Liver (tissue), 9 donors: Measurements from ENCODE around the gene GGCX. TPM values are rescaled to one million over a fixed set of nuclear protein-coding genes. Genes with fewer than 3 reads are reported as not detected.

ENCODE experiments used
- DNase-seq: peaks from one replicate; pipeline ENCODE4 v3.0.0-alpha.2; 2017; ENCODE audit warnings: low spot score
- H3K27ac ChIP-seq, 2 donors: one replicate each; pipeline ENCODE4 v1.7.0; 2013; ENCODE audit warnings: inconsistent platforms in 2 of 2, low read length in 2 of 2, control low read depth in 1 of 2, low read depth in 1 of 2, mild to moderate bottlenecking in 1 of 2
- H3K27me3 ChIP-seq, 4 donors: one replicate each; pipeline versions ENCODE4 v1.6.1 to v1.7.0; 2013; ENCODE audit warnings: low read length in 3 of 4, inconsistent platforms in 1 of 4, mild to moderate bottlenecking in 1 of 4, moderate library complexity in 1 of 4; ENCODE audit not compliant: control insufficient read depth in 4 of 4, insufficient read depth in 4 of 4
- H3K36me3 ChIP-seq, 4 donors: one replicate each; pipeline versions ENCODE4 v1.6.1 to v1.7.0; 2013; ENCODE audit warnings: low read length in 3 of 4, mild to moderate bottlenecking in 3 of 4, low read depth in 1 of 4, moderate library complexity in 1 of 4; ENCODE audit not compliant: control insufficient read depth in 4 of 4, insufficient read depth in 3 of 4
- H3K4me1 ChIP-seq, 4 donors: one replicate each; pipeline versions ENCODE4 v1.6.1 to v1.7.0; 2013; ENCODE audit warnings: low read length in 3 of 4, mild to moderate bottlenecking in 3 of 4, moderate library complexity in 1 of 4; ENCODE audit not compliant: control insufficient read depth in 4 of 4, insufficient read depth in 4 of 4
- H3K4me3 ChIP-seq, 3 donors: one replicate each; pipeline versions ENCODE4 v1.6.1 to v1.7.0; 2013; ENCODE audit warnings: low read length in 3 of 3, control low read depth in 1 of 3, low read depth in 1 of 3, mild to moderate bottlenecking in 1 of 3
- H3K9ac ChIP-seq, 2 donors: one replicate each; pipeline ENCODE4 v1.7.0; 2013; ENCODE audit warnings: low read length in 2 of 2, mild to moderate bottlenecking in 2 of 2, moderate library complexity in 2 of 2, control low read depth in 1 of 2, low read depth in 1 of 2
- H3K9me3 ChIP-seq, 4 donors: one replicate each; pipeline versions ENCODE4 v1.6.1 to v1.7.0; 2013; ENCODE audit warnings: low read length in 3 of 4; ENCODE audit not compliant: control insufficient read depth in 4 of 4
- EGR1 ChIP-seq, 2 donors: IDR thresholded peaks; 2 replicates each; pipeline ENCODE4 v1.6.1; 2016 to 2018; ENCODE audit warnings: antibody characterized with exemption in 2 of 2, low read depth in 2 of 2
- FOXA1 ChIP-seq: IDR thresholded peaks from 2 replicates; pipeline ENCODE4 v1.6.1; 2016; ENCODE audit warnings: antibody characterized with exemption
- FOXA2 ChIP-seq: IDR thresholded peaks from 2 replicates; pipeline ENCODE4 v1.6.1; 2016; ENCODE audit warnings: antibody characterized with exemption
- HNF4A ChIP-seq, 2 donors: conservative IDR thresholded peaks; 2 replicates each; pipeline ENCODE4 v1.6.1; 2016; ENCODE audit warnings: antibody characterized with exemption in 2 of 2, mild to moderate bottlenecking in 2 of 2
- HNF4G ChIP-seq: IDR thresholded peaks from 2 replicates; pipeline ENCODE4 v1.6.1; 2016; ENCODE audit warnings: antibody characterized with exemption
- JUND ChIP-seq, 2 donors: IDR thresholded peaks; 2 replicates each; pipeline ENCODE4 v1.6.1; 2016; ENCODE audit warnings: antibody characterized with exemption in 2 of 2
- RXRA ChIP-seq, 2 donors: IDR thresholded peaks; 2 replicates each; pipeline ENCODE4 v1.6.1; 2017 to 2018; ENCODE audit warnings: antibody characterized with exemption in 2 of 2, mild to moderate bottlenecking in 1 of 2
- SP1 ChIP-seq: IDR thresholded peaks from 2 replicates; pipeline ENCODE4 v1.6.1; 2018; ENCODE audit warnings: antibody characterized with exemption, mild to moderate bottlenecking
- TAF1 ChIP-seq: conservative IDR thresholded peaks from 2 replicates; pipeline ENCODE4 v1.6.1; 2016; ENCODE audit warnings: antibody characterized with exemption, mild to moderate bottlenecking
- WGBS: extraction: QIAGEN DNeasy Blood & Tissue Kit; methylation state at CpG from one replicate; pipeline ENCODE4 v1.1.7; 2013; 5-methylcytosine and 5-hydroxymethylcytosine counted together
- polyA plus RNA-seq, 2 donors: library from polyadenylated mRNA; stranded (reverse) in 1 of 2; unstranded in 1 of 2; fragments of 200-250 nt in 1 of 2; fragments of >200 nt in 1 of 2; fragmentation: Nextera tagmentation in 1 of 2; extraction: Ambion mirVana in 1 of 2; gene quantifications; one replicate each; pipeline versions ENCODE4 v1.2.1 to v1.2.3, GENCODE V29; 2013 to 2015
- total RNA-seq, 2 donors: library from RNA; depleted of rRNA; stranded (reverse); fragments of >200 nt; gene quantifications; one replicate each; pipeline ENCODE4 v1.2.3, GENCODE V29; 2014
- TF ChIP-seq, protein P1 (sequence below): IDR thresholded peaks from 2 replicates; pipeline ENCODE4 v1.6.1; 2016; ENCODE audit warnings: antibody characterized with exemption
- TF ChIP-seq, protein P2 (sequence below): IDR thresholded peaks from 2 replicates; pipeline ENCODE4 v1.6.1; 2016; ENCODE audit warnings: antibody characterized with exemption, mild to moderate bottlenecking
- donor health status: healthy.
- donor health status: healthy.
- donor health status: healthy.
- donor health status: healthy.
- donor health status: healthy.

Gene GGCX
- total and polyA plus RNA-seq, 4 donors, result 67.3 to 189 (median 90.4) TPM

DNA sequence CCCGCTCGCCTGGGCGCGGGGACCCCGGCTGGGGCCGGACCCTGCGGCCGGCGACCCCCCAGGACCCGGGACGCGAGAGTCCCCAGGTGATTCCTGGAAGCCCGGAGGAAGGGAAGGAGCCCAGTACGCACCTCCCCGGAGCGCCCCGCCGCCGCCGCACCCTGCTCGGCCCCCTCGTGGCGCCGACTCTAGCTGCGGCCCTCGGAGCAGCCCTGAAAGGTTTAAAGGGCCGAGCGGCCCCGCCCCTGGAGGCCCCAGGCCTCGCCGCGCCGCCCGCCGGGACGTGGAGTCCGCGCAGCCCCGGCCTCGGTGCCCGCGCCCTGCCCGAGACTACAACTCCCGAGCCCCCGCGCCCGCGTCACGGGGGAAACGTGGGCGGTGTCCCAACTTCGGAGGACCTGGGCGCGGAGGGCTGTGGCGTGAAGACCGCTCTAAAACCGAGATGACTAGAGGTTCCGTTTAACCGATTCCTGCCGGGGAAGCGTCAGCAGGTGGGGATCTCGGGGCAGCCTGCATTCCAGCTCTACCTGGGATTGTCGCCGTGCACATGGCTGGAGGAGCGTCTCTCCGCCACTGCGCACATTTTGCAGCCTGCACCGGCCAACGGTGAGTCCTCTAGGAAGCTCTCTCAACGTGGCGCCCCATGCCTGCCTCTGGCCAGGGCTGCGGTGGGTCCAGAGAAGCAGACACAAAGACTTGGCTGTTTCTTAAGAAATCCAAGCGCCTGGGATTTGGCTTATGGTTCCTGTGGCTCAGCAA is 41.4 kb upstream of the GGCX start, which contains the start of gene TMEM150A (continued):
- TF ChIP-seq, protein P1, sequence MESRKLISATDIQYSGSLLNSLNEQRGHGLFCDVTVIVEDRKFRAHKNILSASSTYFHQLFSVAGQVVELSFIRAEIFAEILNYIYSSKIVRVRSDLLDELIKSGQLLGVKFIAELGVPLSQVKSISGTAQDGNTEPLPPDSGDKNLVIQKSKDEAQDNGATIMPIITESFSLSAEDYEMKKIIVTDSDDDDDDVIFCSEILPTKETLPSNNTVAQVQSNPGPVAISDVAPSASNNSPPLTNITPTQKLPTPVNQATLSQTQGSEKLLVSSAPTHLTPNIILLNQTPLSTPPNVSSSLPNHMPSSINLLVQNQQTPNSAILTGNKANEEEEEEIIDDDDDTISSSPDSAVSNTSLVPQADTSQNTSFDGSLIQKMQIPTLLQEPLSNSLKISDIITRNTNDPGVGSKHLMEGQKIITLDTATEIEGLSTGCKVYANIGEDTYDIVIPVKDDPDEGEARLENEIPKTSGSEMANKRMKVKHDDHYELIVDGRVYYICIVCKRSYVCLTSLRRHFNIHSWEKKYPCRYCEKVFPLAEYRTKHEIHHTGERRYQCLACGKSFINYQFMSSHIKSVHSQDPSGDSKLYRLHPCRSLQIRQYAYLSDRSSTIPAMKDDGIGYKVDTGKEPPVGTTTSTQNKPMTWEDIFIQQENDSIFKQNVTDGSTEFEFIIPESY, result no peak
- TF ChIP-seq EGR1 (IDR thresholded peaks at IDR 0.05; ENCODE audit: low read depth in 2 of 2), result peak in 1 of 2 donors; percentile 66

DNA sequence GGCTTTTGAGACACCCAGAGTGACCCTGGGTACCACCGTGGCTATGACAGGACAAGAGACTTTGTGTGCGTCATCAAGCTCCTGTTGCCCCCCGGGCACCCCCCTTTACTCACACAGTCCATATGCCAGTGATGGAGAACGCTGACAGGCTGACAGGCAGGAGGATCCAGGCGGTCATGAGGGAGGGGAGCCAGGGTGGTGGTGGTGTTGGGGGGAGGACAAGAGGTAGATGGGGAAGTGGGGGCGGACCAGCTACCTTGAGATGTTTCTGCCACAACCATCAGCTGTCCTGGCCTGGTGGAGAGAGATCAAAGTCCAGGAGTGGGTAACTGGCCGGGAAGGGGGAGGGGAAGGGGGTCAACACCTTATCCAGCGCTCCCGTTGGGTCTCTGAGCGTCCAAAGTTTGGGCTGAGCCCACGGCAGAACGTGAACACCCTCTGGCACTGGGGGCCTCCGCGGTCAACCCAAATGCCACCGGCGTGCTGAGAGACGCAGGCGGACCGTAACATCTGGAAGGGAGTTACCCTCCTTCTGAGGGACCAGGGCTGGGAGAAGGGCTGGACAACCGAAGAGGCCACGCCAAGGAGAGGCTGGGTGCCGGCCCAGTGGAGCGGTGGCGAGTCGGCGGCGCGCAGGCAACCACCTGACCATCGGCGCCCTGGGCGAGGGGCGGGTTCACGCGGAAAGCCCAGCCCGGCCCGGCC is 40.6 kb upstream of the GGCX start:
- peaks cover 3 to 16% (median 6%) of the 10 kb centered on the region in 4 donors for H3K36me3 ChIP-seq
- no peaks in the 10 kb centered on the region for H3K9me3 ChIP-seq
- peaks cover 13 to 62% (median 52%) of the 10 kb centered on the region in 4 donors for H3K4me1 ChIP-seq
- peak overlapping the region; percentile 77 to 88 (median 82) for H3K4me3 ChIP-seq
- no peak for TF ChIP-seq JUND (IDR thresholded peaks at IDR 0.05)
- TF ChIP-seq HNF4A (conservative IDR thresholded peaks at IDR 0.05), result peak; percentile 74 to 80
- no peak for TF ChIP-seq FOXA2
- no peak for TF ChIP-seq FOXA1
- TF ChIP-seq HNF4G, result peak; percentile 49
- TF ChIP-seq SP1, result peak; percentile 23
- peak in 1 of 2 donors; percentile 25 for TF ChIP-seq RXRA (IDR thresholded peaks at IDR 0.05)
- no peaks in the 10 kb centered on the region for H3K27me3 ChIP-seq
- H3K27ac ChIP-seq, result peak overlapping the region; percentile 78 to 80
- DNase-seq, result no peak
- 4% methylated on average over 36 of the region's 36 CpGs for WGBS
- peak overlapping the region; percentile 8 to 67 for H3K9ac ChIP-seq

DNA sequence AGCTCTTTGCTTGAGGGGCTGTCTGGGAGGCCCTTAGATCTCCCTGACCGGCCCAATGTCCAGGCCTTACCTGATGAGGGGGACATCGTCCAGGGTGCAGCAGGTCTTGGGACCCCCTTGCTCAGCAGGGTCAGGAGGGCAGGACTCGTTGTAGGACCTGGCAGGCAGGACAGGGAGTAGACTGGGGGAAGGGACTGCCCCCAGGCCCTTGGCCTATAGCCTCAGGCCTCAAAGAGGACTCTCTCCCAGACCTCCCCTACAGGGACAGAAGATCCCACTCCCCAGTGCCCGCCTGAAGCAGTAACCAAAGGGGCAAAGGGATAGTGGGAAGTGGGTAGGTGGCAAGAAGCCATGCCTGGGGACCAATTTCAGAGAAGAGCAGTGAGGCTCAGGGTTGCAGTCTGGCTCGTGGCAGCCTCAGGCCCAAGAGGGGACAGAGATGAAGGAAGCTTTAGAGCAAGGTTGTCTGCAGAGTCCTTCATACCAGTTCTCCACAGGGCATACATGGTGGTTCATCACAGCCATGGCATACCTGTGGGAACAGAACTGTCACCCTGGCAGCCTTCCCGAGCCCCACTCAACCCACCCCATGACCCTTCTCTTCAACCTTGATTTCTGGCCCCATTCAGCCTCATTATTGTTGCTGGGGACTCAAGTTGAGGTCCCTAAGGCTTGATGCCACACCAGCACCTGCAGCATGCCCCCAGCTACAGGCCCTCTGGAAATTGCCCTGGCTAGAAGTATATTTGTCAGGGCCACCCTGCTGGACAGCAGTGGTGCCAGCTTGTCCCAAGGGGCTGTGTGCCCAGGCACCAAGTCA is 39.9 kb upstream of the GGCX start:
- 81% methylated on average over 6 of the region's 6 CpGs for WGBS
- no peak for TF ChIP-seq TAF1
- TF ChIP-seq, protein P2, sequence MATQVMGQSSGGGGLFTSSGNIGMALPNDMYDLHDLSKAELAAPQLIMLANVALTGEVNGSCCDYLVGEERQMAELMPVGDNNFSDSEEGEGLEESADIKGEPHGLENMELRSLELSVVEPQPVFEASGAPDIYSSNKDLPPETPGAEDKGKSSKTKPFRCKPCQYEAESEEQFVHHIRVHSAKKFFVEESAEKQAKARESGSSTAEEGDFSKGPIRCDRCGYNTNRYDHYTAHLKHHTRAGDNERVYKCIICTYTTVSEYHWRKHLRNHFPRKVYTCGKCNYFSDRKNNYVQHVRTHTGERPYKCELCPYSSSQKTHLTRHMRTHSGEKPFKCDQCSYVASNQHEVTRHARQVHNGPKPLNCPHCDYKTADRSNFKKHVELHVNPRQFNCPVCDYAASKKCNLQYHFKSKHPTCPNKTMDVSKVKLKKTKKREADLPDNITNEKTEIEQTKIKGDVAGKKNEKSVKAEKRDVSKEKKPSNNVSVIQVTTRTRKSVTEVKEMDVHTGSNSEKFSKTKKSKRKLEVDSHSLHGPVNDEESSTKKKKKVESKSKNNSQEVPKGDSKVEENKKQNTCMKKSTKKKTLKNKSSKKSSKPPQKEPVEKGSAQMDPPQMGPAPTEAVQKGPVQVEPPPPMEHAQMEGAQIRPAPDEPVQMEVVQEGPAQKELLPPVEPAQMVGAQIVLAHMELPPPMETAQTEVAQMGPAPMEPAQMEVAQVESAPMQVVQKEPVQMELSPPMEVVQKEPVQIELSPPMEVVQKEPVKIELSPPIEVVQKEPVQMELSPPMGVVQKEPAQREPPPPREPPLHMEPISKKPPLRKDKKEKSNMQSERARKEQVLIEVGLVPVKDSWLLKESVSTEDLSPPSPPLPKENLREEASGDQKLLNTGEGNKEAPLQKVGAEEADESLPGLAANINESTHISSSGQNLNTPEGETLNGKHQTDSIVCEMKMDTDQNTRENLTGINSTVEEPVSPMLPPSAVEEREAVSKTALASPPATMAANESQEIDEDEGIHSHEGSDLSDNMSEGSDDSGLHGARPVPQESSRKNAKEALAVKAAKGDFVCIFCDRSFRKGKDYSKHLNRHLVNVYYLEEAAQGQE, result peak; percentile 72
- TF ChIP-seq, protein P1, result no peak
- peak overlapping the region; percentile 8 to 67 for H3K9ac ChIP-seq
- H3K4me1 ChIP-seq, result peaks cover 16 to 69% (median 59%) of the 10 kb centered on the region in 4 donors
- H3K27ac ChIP-seq, result peak overlapping the region; percentile 78 to 80
- no peaks in the 10 kb centered on the region for H3K9me3 ChIP-seq
- peaks cover 3 to 16% (median 6%) of the 10 kb centered on the region in 4 donors for H3K36me3 ChIP-seq
- no peak for DNase-seq
- peak overlapping the region; percentile 77 to 88 (median 82) for H3K4me3 ChIP-seq
- no peaks in the 10 kb centered on the region for H3K27me3 ChIP-seq
